ENCODE data around the gene ASIC2. TPM values are rescaled to one million over a fixed set of nuclear protein-coding genes. Genes with fewer than 3 reads are reported as not detected.
A peak's percentile ranks its signal among the peaks of the same experiment; 100 is the strongest.

Gene ASIC2
- total RNA-seq, 1 donor from 2014 or later, result not detected

GRCh38 chr17:33044771-33045170 lies 248.3 kb downstream of the ASIC2 start:
- no peak for DNase-seq (ENCODE audit: low spot score)
- H3K27me3 Mint-ChIP-seq (ENCODE audit: unreplicated experiment), result peaks cover 2% of the 10 kb centered on the region
- no peaks in the 10 kb centered on the region for H3K36me3 Mint-ChIP-seq (ENCODE audit: low read depth, unreplicated experiment)
- TF ChIP-seq, protein P1, sequence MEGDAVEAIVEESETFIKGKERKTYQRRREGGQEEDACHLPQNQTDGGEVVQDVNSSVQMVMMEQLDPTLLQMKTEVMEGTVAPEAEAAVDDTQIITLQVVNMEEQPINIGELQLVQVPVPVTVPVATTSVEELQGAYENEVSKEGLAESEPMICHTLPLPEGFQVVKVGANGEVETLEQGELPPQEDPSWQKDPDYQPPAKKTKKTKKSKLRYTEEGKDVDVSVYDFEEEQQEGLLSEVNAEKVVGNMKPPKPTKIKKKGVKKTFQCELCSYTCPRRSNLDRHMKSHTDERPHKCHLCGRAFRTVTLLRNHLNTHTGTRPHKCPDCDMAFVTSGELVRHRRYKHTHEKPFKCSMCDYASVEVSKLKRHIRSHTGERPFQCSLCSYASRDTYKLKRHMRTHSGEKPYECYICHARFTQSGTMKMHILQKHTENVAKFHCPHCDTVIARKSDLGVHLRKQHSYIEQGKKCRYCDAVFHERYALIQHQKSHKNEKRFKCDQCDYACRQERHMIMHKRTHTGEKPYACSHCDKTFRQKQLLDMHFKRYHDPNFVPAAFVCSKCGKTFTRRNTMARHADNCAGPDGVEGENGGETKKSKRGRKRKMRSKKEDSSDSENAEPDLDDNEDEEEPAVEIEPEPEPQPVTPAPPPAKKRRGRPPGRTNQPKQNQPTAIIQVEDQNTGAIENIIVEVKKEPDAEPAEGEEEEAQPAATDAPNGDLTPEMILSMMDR (IDR thresholded peaks at IDR 0.05; ENCODE audit: unreplicated experiment), result no peak
- no peaks in the 10 kb centered on the region for H3K4me1 Mint-ChIP-seq (ENCODE audit: unreplicated experiment)
- no peaks in the 10 kb centered on the region for H3K9me3 Mint-ChIP-seq (ENCODE audit: unreplicated experiment)
- H3K27ac Mint-ChIP-seq (ENCODE audit: unreplicated experiment), result no peak overlapping the region
- H3K4me3 Mint-ChIP-seq (ENCODE audit: unreplicated experiment), result no peak overlapping the region

- no peaks in the 10 kb centered on the region for H3K9me3 Mint-ChIP-seq (ENCODE audit: unreplicated experiment)
- H3K4me1 Mint-ChIP-seq (ENCODE audit: unreplicated experiment), result no peaks in the 10 kb centered on the region
- no peaks in the 10 kb centered on the region for H3K36me3 Mint-ChIP-seq (ENCODE audit: low read depth, unreplicated experiment)
- no peak for DNase-seq (ENCODE audit: low spot score)
- peaks cover 6% of the 10 kb centered on the region for H3K27me3 Mint-ChIP-seq (ENCODE audit: unreplicated experiment)
- TF ChIP-seq, protein P1 (IDR thresholded peaks at IDR 0.05; ENCODE audit: unreplicated experiment), result no peak
- no peak overlapping the region for H3K4me3 Mint-ChIP-seq (ENCODE audit: unreplicated experiment)
- H3K27ac Mint-ChIP-seq (ENCODE audit: unreplicated experiment), result no peak overlapping the region
Measured at GRCh38 chr17:33040461-33040860, 252.6 kb downstream of the ASIC2 start.

DNA sequence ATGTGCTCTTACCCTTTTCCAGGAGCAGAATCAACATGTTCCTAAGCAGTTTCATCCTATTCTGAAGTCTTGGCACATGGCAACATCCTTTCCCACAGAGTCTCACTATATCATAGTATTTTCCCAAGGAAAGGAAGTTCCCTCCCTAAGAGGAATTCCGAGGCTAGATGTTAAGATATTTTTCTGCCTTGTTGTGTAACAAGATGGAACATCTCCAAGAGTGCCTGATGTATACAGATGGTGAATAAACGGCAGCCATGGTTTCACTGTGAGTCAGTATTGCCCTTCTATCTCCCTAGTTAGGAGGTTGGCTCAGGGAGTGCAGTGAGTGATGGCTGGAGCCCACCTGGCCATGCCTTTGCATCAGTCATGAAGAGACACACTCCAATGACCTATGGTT lies 253.2 kb downstream of the ASIC2 start:
- Mint-ChIP-seq H3K36me3 (ENCODE audit: low read depth, unreplicated experiment) (no peaks in the 10 kb centered on the region), H3K27me3 (ENCODE audit: unreplicated experiment) (peaks cover 6% of the 10 kb centered on the region)

GRCh38 chr17:33038740-33039139 lies 254.4 kb downstream of the ASIC2 start:
- TF ChIP-seq, protein P1 (IDR thresholded peaks at IDR 0.05; ENCODE audit: unreplicated experiment), result peak; percentile 73

More for the DNA sequence above, 253.2 kb downstream of the ASIC2 start:
- TF ChIP-seq, protein P1 (IDR thresholded peaks at IDR 0.05; ENCODE audit: unreplicated experiment), result no peak
- Mint-ChIP-seq H3K9me3 (ENCODE audit: unreplicated experiment) (no peaks in the 10 kb centered on the region), H3K4me1 (ENCODE audit: unreplicated experiment) (no peaks in the 10 kb centered on the region), H3K27ac (ENCODE audit: unreplicated experiment) (no peak overlapping the region), H3K4me3 (ENCODE audit: unreplicated experiment) (no peak overlapping the region)
- no peak for DNase-seq (ENCODE audit: low spot score)

DNA sequence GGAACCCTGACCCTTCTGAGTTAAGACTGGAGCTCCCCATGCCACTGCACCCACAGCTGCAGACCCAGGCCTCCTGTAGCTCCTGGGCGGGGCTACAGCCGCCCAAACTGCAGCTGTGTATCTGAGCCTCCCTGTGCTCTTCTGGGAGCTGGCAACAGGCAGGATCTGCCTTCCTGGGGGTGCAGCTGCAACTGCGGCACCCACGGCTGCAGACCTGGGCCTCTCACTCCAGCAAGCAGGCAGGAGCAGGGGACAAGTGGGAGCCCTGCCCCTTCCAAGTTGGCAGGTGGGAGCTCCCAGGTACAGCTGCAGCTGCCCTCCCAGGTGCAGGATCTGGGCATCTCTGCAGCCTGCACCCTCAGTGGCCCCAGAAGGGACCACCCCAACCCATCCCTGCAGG lies 259.9 kb downstream of the ASIC2 start:
- no peaks in the 10 kb centered on the region for H3K4me1 Mint-ChIP-seq (ENCODE audit: unreplicated experiment)
- no peaks in the 10 kb centered on the region for H3K36me3 Mint-ChIP-seq (ENCODE audit: low read depth, unreplicated experiment)
- no peak overlapping the region for H3K27ac Mint-ChIP-seq (ENCODE audit: unreplicated experiment)
- DNase-seq (ENCODE audit: low spot score), result no peak
- no peaks in the 10 kb centered on the region for H3K9me3 Mint-ChIP-seq (ENCODE audit: unreplicated experiment)
- TF ChIP-seq, protein P1 (IDR thresholded peaks at IDR 0.05; ENCODE audit: unreplicated experiment), result no peak
- H3K27me3 Mint-ChIP-seq (ENCODE audit: unreplicated experiment), result peaks cover 2% of the 10 kb centered on the region
- no peak overlapping the region for H3K4me3 Mint-ChIP-seq (ENCODE audit: unreplicated experiment)

More at GRCh38 chr17:33038740-33039139, 254.4 kb downstream of the ASIC2 start:
- Mint-ChIP-seq H3K27ac (ENCODE audit: unreplicated experiment) (no peak overlapping the region), H3K4me1 (ENCODE audit: unreplicated experiment) (no peaks in the 10 kb centered on the region), H3K36me3 (ENCODE audit: low read depth, unreplicated experiment) (no peaks in the 10 kb centered on the region), H3K27me3 (ENCODE audit: unreplicated experiment) (peaks cover 3% of the 10 kb centered on the region), H3K9me3 (ENCODE audit: unreplicated experiment) (no peaks in the 10 kb centered on the region), H3K4me3 (ENCODE audit: unreplicated experiment) (no peak overlapping the region)
- peak; percentile 73 for DNase-seq (ENCODE audit: low spot score)

Data from endothelial cell (in vitro differentiated cells).